ENCODE data around the gene NDUFS1. TPM values are rescaled to one million over a fixed set of nuclear protein-coding genes. Genes with fewer than 3 reads are reported as not detected.

The NDUFS1 gene
- total and polyA plus RNA-seq, 10 of the 15 experiments (the other 5 are each of a cell fraction or from before 2014, with no cell fraction given) = 62.6 to 108 (median 90.4) TPM

- in situ Hi-C loops (cut with MboI) = no loop called here
- Histone ChIP-seq H3K4me3 (no peak overlapping the region), H4K20me1 (ENCODE audit: control insufficient read depth, insufficient read depth) (no peaks in the 10 kb centered on the region), H3K36me3 (ENCODE audit: control insufficient read depth in 2 of 2, insufficient read depth in 2 of 2, low read length in 1 of 2) (no peaks in the 10 kb centered on the region), H3K4me2 (ENCODE audit: control insufficient read depth, insufficient read depth) (no peak overlapping the region), H3K79me2 (ENCODE audit: control insufficient read depth, insufficient read depth, low read length) (no peaks in the 10 kb centered on the region), H3K9ac (ENCODE audit: control insufficient read depth, insufficient read depth, low read length) (no peak overlapping the region), H3K27me3 (replicated peaks in 1 of 2; ENCODE audit: control insufficient read depth in 2 of 2, insufficient read depth in 2 of 2, low read length in 1 of 2) (no peaks in the 10 kb centered on the region), H3K27ac (ENCODE audit: control insufficient read depth, insufficient read depth) (no peak overlapping the region), H3K9me3 (replicated peaks; ENCODE audit: control insufficient read depth, insufficient read depth, low read length) (no peaks in the 10 kb centered on the region; the same call in 2 of the 3 replicates), H3K4me1 (ENCODE audit: control insufficient read depth, insufficient read depth, low read length) (no peaks in the 10 kb centered on the region), H2AFZ (ENCODE audit: control insufficient read depth, low read depth, low read length) (no peak overlapping the region)
- FAIRE-seq = no peak
- ChIA-PET RAD21 (ENCODE audit: unreplicated experiment) (no interaction called here), SMC1A (ENCODE audit: uncharacterized antibody, unreplicated experiment) (no interaction called here), POLR2A (no interaction called here), CTCF (interaction anchor here (1.3 kb wide), 1 partner anchor 15 kb away, joined by 3 read pairs; no protein-coding TSS in a partner anchor)
- DNase-seq (ENCODE audit: low read depth, low spot score) = no peak
- BruUV-seq (replicated peaks) = no TSS peak
- TF ChIP-seq FOXK2 (IDR thresholded peaks at IDR 0.05) (no peak), E4F1 (IDR thresholded peaks at IDR 0.05; ENCODE audit: borderline replicate concordance, partially characterized antibody) (no peak), POLR2AphosphoS5 (IDR thresholded peaks at IDR 0.05; ENCODE audit: low read length) (no peak), KLF5 (IDR thresholded peaks at IDR 0.05; ENCODE audit: partially characterized antibody) (no peak), CREB1 (IDR thresholded peaks at IDR 0.05; ENCODE audit: low read depth) (no peak), ZBED1 (IDR thresholded peaks at IDR 0.05; ENCODE audit: borderline replicate concordance) (no peak), NBN (IDR thresholded peaks at IDR 0.05) (no peak), PKNOX1 (IDR thresholded peaks at IDR 0.05) (no peak), NFXL1 (IDR thresholded peaks at IDR 0.05; ENCODE audit: borderline replicate concordance) (no peak), NFYA (IDR thresholded peaks at IDR 0.05; ENCODE audit: borderline replicate concordance, low read depth, low read length) (no peak), CHD1 (IDR thresholded peaks at IDR 0.05; ENCODE audit: low read depth, low read length) (no peak), NRF1 (conservative IDR thresholded peaks at IDR 0.05; ENCODE audit: low read depth, low read length) (no peak), RUNX3 (IDR thresholded peaks at IDR 0.05; ENCODE audit: low read length) (no peak)
- intact Hi-C loops (cut with micrococcal nuclease; ENCODE audit: unreplicated experiment) = no loop called here
- no peak for ATAC-seq
- WGBS (ENCODE audit: insufficient coverage, insufficient replicate concordance, low lambda C conversion rate, missing lambda C conversion rate) = 89% methylated on average over 3 of the region's 3 CpGs
These were observed 47.1 kb downstream of the NDUFS1 start for GRCh38 chr2:206112108-206112507.

Data from GM12878 (cell line).